Activated CD4-positive, alpha-beta T cell treated with anti-CD3 and anti-CD28 coated beads for 36 hours (primary cell): ENCODE measurements around the gene PLAC1. TPM values are rescaled to one million over a fixed set of nuclear protein-coding genes. Genes with fewer than 3 reads are reported as not detected.
A peak's percentile ranks its signal among the peaks of the same experiment; 100 is the strongest.

ENCODE experiments used
- ATAC-seq: fragments of 200-7000 bp; cut with Tn5 transposase; one replicate; pipeline ENCODE4 v1.10.0; 2021; ENCODE audit warnings: mild to moderate bottlenecking, moderate library complexity
- CTCF ChIA-PET: fragments of 350-600 bp; sonication (Branson Sonifier 250); formaldehyde crosslinking; loops from one replicate; lab custom pipeline; 2021; ENCODE audit warnings: antibody characterized with exemption; lab: Charles Lee
- POLR2A ChIA-PET: fragments of 350-600 bp; sonication (Branson Sonifier 250); formaldehyde crosslinking; loops from one replicate; lab custom pipeline; 2021; ENCODE audit warnings: antibody characterized with exemption, inconsistent platforms; lab: Charles Lee
- DNase-seq: peaks from one replicate; pipeline ENCODE4 v3.0.0-alpha.2; 2020
- H3K27ac Mint-ChIP-seq: one replicate; pipeline ENCODE4 v1.8.0; 2021; ENCODE audit warnings: mixed read lengths
- H3K27me3 Mint-ChIP-seq: one replicate; pipeline ENCODE4 v1.8.0; 2021; ENCODE audit warnings: mixed read lengths
- H3K36me3 Mint-ChIP-seq: one replicate; pipeline ENCODE4 v1.8.0; 2021; ENCODE audit warnings: low read depth, mixed read lengths
- H3K4me1 Mint-ChIP-seq: one replicate; pipeline ENCODE4 v1.8.0; 2021; ENCODE audit warnings: mixed read lengths
- H3K4me3 Mint-ChIP-seq: one replicate; pipeline ENCODE4 v1.8.0; 2021; ENCODE audit warnings: mild to moderate bottlenecking, moderate library complexity, mixed read lengths
- H3K9me3 Mint-ChIP-seq: one replicate; pipeline ENCODE4 v1.8.0; 2021; ENCODE audit warnings: low read depth, mixed read lengths
- intact Hi-C, 2 experiments: fragments of 100-400 bp; cut with DNase I in 1 of 2; cut with micrococcal nuclease in 1 of 2; formaldehyde crosslinking; loops; one replicate each; pipeline versions ENCODE4 v1.14.2 to v1.15.1; 2022 to 2024; cut with DNase I, micrococcal nuclease
- total RNA-seq, 2 experiments: library from RNA; stranded (reverse); gene quantifications; one replicate each; pipeline ENCODE4 v1.2.3, GENCODE V29; 2021

Gene PLAC1
- total RNA-seq, 2 experiments from 2014 or later, result 0.18 TPM; not detected in 1

- ChIA-PET POLR2A (no interaction called here), CTCF (no interaction called here)
- Mint-ChIP-seq H3K27ac (no peak overlapping the region), H3K4me3 (no peak overlapping the region), H3K36me3 (no peaks in the 10 kb centered on the region), H3K27me3 (peaks cover 15% of the 10 kb centered on the region), H3K4me1 (peaks cover 25% of the 10 kb centered on the region), H3K9me3 (no peaks in the 10 kb centered on the region)
- no peak for DNase-seq
- intact Hi-C loops, result no loop called here
- ATAC-seq, result no peak
Observed at GRCh38 chrX:134626434-134626833, 31.8 kb downstream of the PLAC1 start.

DNA sequence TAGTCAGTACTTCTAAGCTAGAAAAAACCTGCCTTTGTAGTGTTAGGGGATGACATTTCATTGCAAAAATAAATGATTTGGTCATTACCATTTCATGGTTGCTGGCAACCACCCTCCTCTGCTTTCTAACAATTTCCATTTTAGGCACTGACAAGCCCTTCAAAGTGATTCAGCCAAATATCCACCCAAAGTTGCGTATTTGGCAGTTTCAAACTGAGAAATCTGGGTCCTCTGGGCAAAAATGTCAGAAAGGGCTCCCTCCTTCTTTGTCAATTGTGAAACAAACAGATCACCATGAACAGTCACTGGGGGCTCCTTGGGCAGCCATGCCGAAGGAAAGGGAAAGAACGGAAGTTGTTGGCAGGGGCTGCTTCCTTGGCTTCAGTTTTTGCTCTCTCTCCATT lies 33.0 kb downstream of the PLAC1 start:
- Mint-ChIP-seq H3K36me3 (no peaks in the 10 kb centered on the region), H3K4me1 (peaks cover 29% of the 10 kb centered on the region), H3K27me3 (peaks cover 18% of the 10 kb centered on the region), H3K4me3 (no peak overlapping the region), H3K9me3 (no peaks in the 10 kb centered on the region), H3K27ac (no peak overlapping the region)
- POLR2A ChIA-PET, result no interaction called here
- CTCF ChIA-PET, result no interaction called here
- peak; percentile 39 for ATAC-seq
- peak; percentile 9 for DNase-seq
- intact Hi-C loops, result no loop called here

- H3K4me1 Mint-ChIP-seq, result peaks cover 29% of the 10 kb centered on the region
- peaks cover 21% of the 10 kb centered on the region for H3K27me3 Mint-ChIP-seq
- no peak for DNase-seq
- no peaks in the 10 kb centered on the region for H3K36me3 Mint-ChIP-seq
- intact Hi-C loops, result no loop called here
- H3K27ac Mint-ChIP-seq, result no peak overlapping the region
- CTCF ChIA-PET, result interaction anchor here (1.1 kb wide), 1 partner anchor 10 kb away, joined by 4 read pairs; no protein-coding TSS in a partner anchor
- POLR2A ChIA-PET, result no interaction called here
- no peak overlapping the region for H3K4me3 Mint-ChIP-seq
- H3K9me3 Mint-ChIP-seq, result no peaks in the 10 kb centered on the region
- no peak for ATAC-seq
Observed at GRCh38 chrX:134624046-134624430, 34.2 kb downstream of the PLAC1 start.

DNA sequence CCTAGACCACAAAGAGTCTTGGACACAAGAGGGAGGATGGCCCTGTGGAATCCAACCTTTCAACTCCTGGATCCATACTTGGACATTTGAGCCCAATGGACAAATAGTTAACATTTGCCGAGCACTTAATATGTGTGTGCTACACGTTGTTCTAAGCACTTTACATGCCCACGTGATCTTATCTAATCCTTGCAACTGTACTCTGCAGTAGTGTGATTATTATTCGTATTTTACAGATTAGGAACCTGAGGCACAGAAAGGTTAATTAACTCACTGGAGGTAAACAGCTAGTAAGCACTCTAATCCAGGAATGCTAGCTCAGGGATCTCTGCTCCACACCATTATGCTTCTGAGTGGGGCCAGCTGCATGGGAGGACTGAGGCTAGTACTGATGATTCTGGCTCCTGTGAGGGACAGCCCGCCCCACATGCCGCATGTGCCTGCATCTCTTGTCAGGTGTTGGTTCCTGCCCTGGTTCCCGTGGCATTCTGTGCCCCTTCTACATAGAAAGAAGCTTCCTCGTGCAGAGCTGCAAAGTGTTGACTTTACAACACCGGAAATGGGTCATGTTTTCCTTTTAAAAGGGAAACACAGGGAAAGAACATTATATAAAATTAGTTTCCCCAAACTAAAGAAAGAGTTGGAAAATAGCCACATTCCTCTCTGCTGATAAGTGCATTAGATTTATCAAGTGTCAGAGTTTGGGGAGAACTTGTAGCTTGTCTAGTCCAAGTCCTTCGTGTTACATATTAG lies 34.8 kb downstream of the PLAC1 start:
- Mint-ChIP-seq H3K9me3 (no peaks in the 10 kb centered on the region), H3K36me3 (no peaks in the 10 kb centered on the region), H3K4me1 (peaks cover 29% of the 10 kb centered on the region), H3K27ac (no peak overlapping the region), H3K4me3 (no peak overlapping the region), H3K27me3 (peaks cover 21% of the 10 kb centered on the region)
- DNase-seq, result no peak
- no peak for ATAC-seq
- intact Hi-C loops, result no loop called here
- ChIA-PET CTCF (no interaction called here), POLR2A (interaction anchor here (0.6 kb wide), 1 partner anchor 95 kb away, joined by 3 read pairs; no protein-coding TSS in a partner anchor)

DNA sequence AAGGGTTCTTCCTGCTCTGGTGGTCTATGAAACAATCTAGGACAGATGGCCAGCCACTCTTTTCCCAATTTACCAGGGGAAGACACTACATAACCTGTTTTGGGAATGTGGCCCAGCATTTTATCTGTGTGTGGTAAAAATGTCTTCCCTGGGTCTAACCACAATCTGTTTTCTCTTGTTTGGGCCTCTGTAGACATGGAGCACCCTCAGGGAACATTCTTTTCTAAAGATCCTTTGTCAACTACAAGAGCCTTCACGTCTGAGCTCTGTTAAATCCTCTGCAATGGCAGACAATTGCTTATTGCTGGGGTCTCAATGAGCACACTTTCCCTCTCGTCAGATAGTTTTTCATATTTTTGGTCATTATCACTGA lies 35.5 kb downstream of the PLAC1 start:
- H3K4me1 Mint-ChIP-seq, result peaks cover 29% of the 10 kb centered on the region
- intact Hi-C loops, result loop anchor here (1.0 kb wide), 2 partner anchors 23 to 32 kb away; no protein-coding TSS in a partner anchor
- H3K27me3 Mint-ChIP-seq, result peaks cover 21% of the 10 kb centered on the region
- no peak overlapping the region for H3K27ac Mint-ChIP-seq
- DNase-seq (no peak), ATAC-seq (no peak)
- ChIA-PET POLR2A (interaction anchor here (0.6 kb wide), 1 partner anchor 95 kb away, joined by 3 read pairs; no protein-coding TSS in a partner anchor), CTCF (no interaction called here)
- no peaks in the 10 kb centered on the region for H3K36me3 Mint-ChIP-seq
- no peaks in the 10 kb centered on the region for H3K9me3 Mint-ChIP-seq
- H3K4me3 Mint-ChIP-seq, result no peak overlapping the region

- Mint-ChIP-seq H3K27me3 (peaks cover 18% of the 10 kb centered on the region), H3K27ac (no peak overlapping the region), H3K36me3 (no peaks in the 10 kb centered on the region), H3K4me1 (peaks cover 29% of the 10 kb centered on the region), H3K9me3 (no peaks in the 10 kb centered on the region), H3K4me3 (no peak overlapping the region)
- CTCF ChIA-PET, result no interaction called here
- intact Hi-C loops, result loop anchor here (1.0 kb wide), 2 partner anchors 23 to 32 kb away; no protein-coding TSS in a partner anchor
- DNase-seq (peak; percentile 46), ATAC-seq (peak; percentile 89)
- POLR2A ChIA-PET, result interaction anchor here (0.6 kb wide), 1 partner anchor 9 kb away, joined by 3 read pairs; no protein-coding TSS in a partner anchor
Observed at GRCh38 chrX:134622056-134622812, 36.0 kb downstream of the PLAC1 start.

- H3K36me3 Mint-ChIP-seq, result no peaks in the 10 kb centered on the region
- H3K9me3 Mint-ChIP-seq, result no peaks in the 10 kb centered on the region
- ChIA-PET POLR2A (no interaction called here), CTCF (interaction anchor here (1.1 kb wide), 1 partner anchor 16 kb away, joined by 3 read pairs; no protein-coding TSS in a partner anchor)
- H3K4me3 Mint-ChIP-seq, result no peak overlapping the region
- ATAC-seq, result no peak
- no peak overlapping the region for H3K27ac Mint-ChIP-seq
- intact Hi-C loops, result no loop called here
- peaks cover 17% of the 10 kb centered on the region for H3K27me3 Mint-ChIP-seq
- no peak for DNase-seq
- peaks cover 23% of the 10 kb centered on the region for H3K4me1 Mint-ChIP-seq
Observed at GRCh38 chrX:134619838-134620237, 38.4 kb downstream of the PLAC1 start.

DNA sequence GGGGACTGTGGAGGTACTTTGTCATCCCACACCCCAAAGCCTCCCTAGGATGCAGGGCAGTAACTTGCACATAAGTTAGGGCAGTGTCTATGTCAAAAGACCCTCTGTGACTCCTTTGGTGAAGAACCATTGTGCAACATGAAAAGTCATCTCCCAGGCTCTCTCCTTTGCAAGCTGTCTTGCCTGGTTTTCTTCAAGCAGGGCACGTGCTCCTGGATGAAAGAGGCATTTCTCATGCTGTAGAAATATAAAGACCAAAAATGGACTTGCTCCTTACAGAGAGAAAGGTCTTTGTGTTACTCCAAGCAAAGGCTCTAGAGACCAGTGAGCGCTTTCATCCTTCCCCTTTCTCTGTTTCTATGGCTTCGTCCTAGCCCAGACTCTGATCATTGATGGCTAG lies 44.9 kb downstream of the PLAC1 start:
- no peaks in the 10 kb centered on the region for H3K4me1 Mint-ChIP-seq
- ATAC-seq (no peak), DNase-seq (no peak)
- peaks cover 9% of the 10 kb centered on the region for H3K27me3 Mint-ChIP-seq
- no peak overlapping the region for H3K27ac Mint-ChIP-seq
- no peak overlapping the region for H3K4me3 Mint-ChIP-seq
- no peaks in the 10 kb centered on the region for H3K9me3 Mint-ChIP-seq
- intact Hi-C loops, result no loop called here
- ChIA-PET CTCF (no interaction called here), POLR2A (no interaction called here)
- H3K36me3 Mint-ChIP-seq, result no peaks in the 10 kb centered on the region

DNA sequence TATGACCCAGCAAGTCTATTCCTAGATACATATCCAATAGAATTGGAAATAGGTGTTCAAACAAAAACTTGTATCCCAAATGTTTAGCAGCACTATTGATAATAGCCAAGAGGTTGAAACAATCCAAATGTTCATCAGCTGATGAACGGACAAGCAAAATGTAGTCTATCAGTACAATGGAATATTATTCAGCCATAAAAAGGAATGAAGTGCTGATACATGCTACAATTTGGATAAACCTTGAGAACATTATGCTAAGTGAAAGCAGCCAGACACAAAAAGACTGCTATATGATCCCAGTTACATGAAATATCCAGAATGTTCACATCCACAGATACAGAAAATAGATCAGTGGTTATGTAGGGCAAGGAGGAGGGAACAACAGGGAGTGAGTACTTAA lies 50.1 kb downstream of the PLAC1 start:
- ATAC-seq, result no peak
- H3K4me1 Mint-ChIP-seq, result peaks cover 5% of the 10 kb centered on the region
- H3K36me3 Mint-ChIP-seq, result no peaks in the 10 kb centered on the region
- intact Hi-C loops, result no loop called here
- ChIA-PET POLR2A (no interaction called here), CTCF (no interaction called here)
- H3K27ac Mint-ChIP-seq, result no peak overlapping the region
- H3K9me3 Mint-ChIP-seq, result no peaks in the 10 kb centered on the region
- H3K4me3 Mint-ChIP-seq, result no peak overlapping the region
- DNase-seq, result no peak
- peaks cover 2% of the 10 kb centered on the region for H3K27me3 Mint-ChIP-seq

GRCh38 chrX:134607523-134607922 lies 50.7 kb downstream of the PLAC1 start:
- H3K27me3 Mint-ChIP-seq, result peaks cover 3% of the 10 kb centered on the region
- no peak overlapping the region for H3K27ac Mint-ChIP-seq
- intact Hi-C loops, result no loop called here
- no peaks in the 10 kb centered on the region for H3K9me3 Mint-ChIP-seq
- POLR2A ChIA-PET, result no interaction called here
- DNase-seq, result no peak
- no peak overlapping the region for H3K4me3 Mint-ChIP-seq
- H3K4me1 Mint-ChIP-seq, result peaks cover 5% of the 10 kb centered on the region
- CTCF ChIA-PET, result interaction anchor here (0.5 kb wide), 1 partner anchor 816 kb away, joined by 4 read pairs; no protein-coding TSS in a partner anchor
- no peak for ATAC-seq
- no peaks in the 10 kb centered on the region for H3K36me3 Mint-ChIP-seq

GRCh38 chrX:134604701-134605311 lies 53.5 kb downstream of the PLAC1 start:
- Mint-ChIP-seq H3K9me3 (no peaks in the 10 kb centered on the region), H3K36me3 (no peaks in the 10 kb centered on the region), H3K4me3 (no peak overlapping the region), H3K27me3 (peaks cover 7% of the 10 kb centered on the region), H3K4me1 (peaks cover 8% of the 10 kb centered on the region), H3K27ac (peak overlapping the region; percentile 82)
- ChIA-PET POLR2A (no interaction called here), CTCF (interaction anchor here (0.5 to 1.2 kb wide), 2 partner anchors 53 to 366 kb away, joined by 3 to 4 read pairs; no protein-coding TSS in a partner anchor)
- DNase-seq (no peak), ATAC-seq (no peak)
- intact Hi-C loops, result no loop called here
